GM18508 (cell line): ENCODE measurements around the gene KCND3.

Experiments used
- ATAC-seq: cut with Tn5 transposase; IDR thresholded peaks from one replicate; pipeline ENCODE4 v1.9.1; 2021; ENCODE audit warnings: moderate number of reproducible peaks; ENCODE audit not compliant: insufficient read depth, unreplicated experiment

Gene KCND3

DNA sequence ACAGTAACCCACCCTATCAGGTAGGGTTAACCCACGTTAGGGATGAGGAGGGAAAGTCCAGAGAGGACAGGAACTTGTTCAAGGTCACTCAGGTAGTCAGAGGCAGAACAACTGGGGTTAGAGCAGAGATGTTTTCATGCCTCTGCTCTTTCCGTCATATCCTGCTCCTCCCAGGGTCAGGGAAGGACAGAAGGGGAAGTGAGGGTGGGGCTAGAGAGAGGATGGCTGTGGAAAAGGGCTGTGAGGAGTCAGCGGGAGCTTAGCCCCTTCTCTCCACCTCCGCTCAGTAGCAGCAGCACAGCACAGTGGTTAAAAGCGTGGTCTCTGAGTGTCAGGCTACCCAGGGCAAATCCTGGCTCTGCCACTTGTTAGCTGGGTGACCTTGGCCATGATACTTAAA is 197.2 kb downstream of the KCND3 start:
- ATAC-seq = no peak

DNA sequence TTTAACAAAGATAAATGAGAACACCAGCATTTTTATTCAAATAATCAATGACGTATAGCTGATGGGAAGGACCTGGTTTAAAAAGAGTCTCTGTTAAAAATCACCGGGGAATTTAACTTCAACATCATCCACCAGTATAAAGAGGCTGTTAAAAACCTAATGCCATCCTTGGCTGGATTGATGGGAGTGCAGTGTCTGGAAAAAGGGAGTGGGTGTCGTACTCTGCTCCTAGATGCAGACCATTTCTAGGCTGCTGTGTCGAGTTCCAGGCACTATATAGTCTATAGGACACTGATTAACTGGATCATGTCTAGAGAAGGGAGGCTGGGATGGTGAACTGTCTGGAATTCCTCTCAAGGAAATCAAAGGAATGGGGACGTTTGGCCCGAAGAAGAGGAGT is 197.7 kb downstream of the KCND3 start:
- ATAC-seq = no peak

DNA sequence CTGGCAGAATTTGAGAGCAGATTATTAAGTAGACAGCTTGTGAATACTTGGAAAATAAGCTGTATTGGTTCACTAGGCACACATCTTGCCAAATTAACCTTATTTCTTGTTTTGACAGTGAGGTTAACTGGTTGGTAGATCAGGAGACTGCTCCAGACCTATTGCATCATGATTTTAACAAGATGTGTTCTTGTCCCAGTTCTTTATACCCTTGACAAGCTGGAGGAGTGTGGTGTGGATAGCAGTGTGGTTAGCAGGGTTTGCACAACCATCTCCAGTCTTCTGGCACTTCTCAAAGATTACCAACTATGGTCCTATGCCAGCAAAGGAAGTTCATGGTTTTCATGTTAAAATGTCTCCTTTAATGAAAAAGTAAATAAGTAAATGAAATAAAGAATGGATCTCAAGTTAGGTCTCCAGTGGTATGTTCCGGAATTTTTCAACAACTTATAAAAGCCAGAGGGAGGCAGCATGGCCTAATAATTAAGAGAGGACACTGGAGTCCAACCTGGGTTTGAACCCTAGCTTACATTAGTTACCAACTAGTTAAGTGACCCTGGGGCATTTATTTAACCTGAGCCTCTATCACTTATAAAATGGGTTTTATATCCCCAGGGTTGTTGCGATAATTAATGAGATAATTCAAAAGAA is 199.7 kb downstream of the KCND3 start:
- no peak for ATAC-seq

DNA sequence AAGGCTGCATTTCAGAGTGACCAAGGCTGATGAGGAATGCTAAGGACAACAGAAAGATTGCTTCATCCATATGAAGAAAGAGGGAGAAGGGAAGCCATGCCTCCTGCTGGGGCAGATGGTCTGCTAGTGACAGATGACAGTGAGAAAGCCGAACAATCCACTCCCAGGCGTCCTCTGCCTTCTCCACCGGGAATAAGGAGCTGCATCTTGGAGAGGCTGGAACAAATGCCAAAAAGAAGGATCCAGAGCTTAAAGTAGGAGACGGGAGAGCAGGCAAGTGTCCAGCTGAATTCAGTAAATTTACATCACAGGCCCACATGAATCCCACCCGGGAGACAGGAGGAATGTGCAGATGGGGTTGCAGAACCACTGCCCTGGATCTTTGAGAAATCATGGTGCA is 200.3 kb downstream of the KCND3 start:
- no peak for ATAC-seq

DNA sequence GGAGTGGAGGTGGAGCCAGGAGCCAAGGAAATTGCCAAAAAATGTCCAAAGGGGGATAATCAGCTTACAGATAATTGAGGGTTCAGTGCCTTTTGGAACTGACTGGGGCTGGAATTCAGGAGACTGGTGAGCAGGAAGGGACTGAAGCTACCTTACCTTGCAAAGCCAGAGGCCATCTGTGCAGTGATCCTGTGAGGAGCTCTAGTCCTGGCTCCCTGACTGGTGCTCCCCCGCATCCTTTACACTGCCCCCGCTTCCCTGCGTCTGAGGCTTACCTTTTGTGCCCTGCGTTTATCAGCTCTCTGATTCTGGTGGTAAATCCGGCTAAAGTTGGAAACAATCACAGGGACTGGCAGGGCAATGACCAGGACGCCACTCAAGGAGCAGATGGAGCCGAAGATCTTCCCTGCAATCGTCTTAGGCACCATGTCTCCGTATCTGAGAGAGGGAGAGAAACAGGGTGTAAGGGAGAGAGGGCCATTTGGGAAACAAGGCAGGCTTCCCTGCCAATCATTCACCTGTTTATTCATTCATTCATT is 202.7 kb downstream of the KCND3 start:
- no peak for ATAC-seq

DNA sequence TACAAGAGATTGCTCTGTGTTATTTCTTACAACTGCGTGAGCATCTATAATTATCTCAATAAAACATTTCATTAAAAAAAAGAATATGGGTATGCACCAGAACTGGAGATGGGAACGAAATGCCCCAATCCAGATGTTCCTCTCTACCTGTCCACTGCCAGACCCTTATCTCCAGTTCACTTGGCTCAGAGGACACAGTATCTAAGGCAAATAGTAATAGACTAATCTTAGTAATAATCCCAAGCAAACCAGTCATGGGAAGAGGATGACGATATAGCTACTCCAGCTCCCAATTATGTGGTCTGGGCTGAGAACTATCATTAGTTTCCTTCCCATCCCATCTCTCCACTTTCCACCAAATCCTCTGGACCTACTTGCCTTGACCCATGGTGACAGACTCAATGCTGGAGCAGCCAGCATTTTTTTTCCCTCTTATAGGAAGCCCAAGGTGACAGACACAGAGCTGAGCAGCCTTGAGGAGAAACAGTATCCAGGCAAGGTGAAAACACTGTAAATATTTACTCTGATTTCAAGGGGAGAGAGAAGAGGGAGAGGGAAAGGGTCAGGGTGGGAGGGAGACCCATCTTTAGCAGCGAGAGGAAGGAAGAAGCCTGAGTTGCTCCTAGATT is 205.1 kb downstream of the KCND3 start:
- ATAC-seq = no peak

DNA sequence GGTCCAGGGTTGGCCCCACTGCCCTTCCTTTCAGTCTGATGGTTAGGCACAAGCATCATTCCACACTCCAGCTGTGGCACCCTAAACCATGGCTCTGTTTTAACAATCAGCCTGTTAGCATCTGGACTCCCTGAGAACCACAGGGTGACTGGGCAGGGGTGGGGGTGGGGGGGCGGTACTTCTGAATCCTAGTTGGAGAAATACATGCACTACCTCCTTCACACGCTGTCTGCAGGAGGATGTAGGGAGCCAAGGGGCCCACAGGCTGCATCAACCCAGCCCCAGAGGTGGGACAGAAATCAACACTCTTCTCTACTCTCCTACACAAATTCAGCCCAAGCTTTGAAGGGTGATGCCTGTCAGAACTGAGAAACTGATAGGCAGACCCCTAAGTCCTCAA is 209.9 kb downstream of the KCND3 start:
- ATAC-seq = no peak

DNA sequence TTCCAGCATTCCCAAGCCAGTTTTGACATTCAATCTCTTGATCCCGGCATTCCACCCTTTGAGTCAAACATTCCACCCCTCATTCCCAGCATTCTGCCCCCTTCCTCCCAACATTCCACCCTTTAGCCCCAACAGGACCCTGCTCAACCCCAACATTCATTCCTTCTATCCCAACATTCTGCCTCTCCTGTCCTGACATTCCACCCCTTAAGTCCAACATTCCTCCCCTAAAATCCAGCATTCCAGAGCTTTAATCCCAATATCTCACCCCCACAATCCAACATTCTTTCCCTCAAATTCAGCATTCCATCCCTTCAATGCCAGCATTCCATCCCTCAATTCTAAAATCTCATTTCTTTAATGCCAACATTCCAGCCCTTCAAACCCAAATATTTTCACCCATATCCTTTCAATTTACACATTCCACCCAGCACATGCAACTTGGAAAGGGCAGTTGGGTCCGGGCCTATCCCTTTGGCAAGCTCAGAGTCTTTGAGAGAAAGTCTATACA is 210.9 kb downstream of the KCND3 start:
- no peak for ATAC-seq

DNA sequence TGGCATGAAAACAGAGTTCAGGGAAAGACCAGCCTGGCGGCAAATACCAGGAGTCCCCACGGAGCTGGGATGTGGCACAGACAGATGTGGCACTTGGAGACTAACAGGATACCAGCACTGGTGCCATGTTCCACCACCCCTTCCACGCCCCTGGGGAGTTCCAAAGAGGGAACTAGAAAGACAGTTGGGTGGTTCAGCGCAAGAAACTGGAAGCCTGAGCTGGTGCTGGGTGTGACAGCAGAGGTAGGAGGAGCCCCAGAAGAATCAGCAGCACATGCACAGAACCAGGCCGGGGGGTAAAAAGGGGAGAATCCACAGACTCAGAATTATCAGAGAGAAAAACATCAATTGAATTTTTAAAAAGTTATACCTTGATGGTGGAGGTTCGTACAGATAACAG is 211.4 kb downstream of the KCND3 start:
- ATAC-seq = no peak

DNA sequence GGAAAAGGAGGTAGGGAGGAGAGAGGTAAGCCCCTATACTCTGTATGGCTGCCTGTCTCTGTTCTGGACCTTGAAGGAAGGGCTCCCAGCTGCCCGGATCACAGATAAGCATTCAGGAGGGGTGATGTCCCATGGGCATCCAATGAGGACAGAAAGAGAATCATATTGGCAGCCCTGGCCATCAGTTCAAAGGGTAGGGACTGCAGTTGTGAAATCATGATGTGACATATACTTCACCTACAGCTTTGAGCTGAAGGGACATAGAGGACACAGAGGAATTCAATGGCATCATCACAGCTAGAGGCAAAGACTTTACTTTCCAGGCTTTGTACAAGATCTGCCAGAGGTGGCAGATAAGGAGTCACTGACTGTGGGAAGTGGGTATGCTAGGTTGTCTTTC is 212.2 kb downstream of the KCND3 start:
- ATAC-seq = no peak

DNA sequence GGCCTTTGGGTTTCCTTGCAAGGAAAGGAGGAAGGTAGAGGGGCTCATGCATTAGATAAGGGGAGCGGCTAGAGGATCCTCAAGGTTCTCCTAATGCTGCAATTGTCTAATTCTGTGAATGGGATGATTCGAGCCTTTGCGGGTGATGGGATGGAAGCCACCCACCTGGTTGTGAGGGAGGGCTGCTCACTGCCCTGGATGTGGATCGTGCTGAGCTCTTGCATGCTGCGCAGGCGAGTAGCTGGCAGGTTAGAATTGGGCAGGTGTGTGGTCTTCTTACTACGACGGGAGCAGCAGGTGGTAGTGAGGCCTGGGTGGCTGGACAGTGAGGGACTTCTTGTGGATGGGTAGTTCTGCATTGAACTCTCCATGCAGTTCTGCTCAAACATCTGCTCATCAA is 212.6 kb downstream of the KCND3 start:
- ATAC-seq = no peak

DNA sequence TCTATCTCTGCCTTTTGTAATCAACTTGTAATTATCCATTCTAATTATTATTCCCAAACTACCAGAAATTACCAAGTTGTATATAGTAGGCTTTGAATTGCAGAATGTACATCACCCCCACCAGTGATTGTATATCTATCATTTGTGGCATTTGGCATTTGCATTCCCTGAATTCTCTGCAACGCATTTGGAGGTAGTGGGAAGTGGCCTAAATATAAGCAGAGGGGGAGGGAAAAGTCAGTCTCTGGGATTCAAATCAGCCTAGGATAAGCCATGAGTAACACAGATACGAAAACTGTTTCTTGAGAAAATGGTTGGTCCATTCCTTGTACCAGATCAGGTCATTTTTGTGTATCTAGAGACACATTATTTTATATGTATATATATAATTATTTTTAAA is 213.1 kb downstream of the KCND3 start:
- ATAC-seq = no peak

DNA sequence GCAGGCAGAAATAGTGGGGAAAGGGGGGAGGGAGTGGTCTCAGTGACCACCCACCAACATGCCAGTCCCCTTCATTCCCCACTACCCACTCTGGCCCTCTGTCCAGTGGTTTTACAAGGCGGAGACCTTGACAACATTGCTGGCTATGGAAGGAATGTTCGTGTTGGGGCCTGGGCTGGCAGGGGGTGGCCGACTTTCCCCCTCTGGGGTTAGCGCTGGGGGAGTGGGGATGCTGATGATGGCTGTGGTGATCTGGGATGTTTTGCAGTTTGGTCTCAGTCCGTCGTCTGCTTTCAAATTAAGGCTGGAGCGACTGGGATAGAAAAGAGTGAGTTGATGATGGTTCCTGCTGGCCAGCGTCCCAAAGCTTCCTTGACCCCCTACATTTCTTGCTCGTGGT is 213.5 kb downstream of the KCND3 start:
- no peak for ATAC-seq

DNA sequence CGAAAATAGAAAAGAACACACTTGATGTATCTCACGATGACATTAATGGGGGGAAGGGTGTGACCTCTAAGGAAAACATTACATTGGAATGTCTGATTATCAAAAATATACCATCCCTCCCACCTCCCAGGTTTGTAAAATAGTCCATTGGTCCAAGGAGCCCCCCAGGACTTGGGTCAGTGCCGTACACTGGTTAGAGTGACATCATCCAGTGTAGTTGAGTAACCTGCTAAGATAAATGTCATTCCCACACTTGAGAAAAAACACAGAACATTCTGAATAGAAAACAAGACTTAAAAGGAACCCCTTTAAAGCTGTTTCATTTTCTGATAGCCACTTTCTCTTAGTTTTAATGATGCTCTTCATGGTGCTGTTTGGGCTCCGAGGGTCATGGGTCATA is 218.6 kb downstream of the KCND3 start:
- ATAC-seq = no peak

DNA sequence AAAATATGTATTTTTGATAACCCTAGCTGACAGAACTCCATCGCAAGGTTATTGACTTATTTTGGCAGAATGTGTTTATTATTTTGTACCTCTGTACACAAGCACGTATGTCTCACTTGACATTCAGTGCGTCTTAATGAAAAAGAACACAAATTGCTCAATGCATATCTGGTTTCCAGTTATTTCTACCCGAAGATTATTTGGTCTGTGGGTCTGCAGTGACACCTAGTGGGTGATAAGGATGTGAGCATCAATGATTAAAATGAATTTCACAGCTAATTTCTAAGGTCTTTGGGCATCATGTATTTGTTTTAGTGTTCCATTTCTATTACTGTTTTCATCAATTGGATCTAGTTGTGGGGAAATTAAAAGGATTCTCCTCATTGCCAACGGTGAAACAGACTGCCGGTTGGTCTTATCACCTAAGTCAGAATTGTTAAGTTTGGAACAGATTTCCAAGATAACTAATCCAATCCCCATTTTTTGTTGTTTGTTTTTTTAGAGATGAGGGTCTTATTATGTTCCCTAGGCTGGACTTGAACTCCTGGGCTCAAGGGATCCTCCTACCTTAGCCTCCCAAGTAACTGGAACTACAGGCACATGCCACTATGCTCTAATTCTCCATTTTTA is 219.8 kb downstream of the KCND3 start:
- ATAC-seq = no peak

DNA sequence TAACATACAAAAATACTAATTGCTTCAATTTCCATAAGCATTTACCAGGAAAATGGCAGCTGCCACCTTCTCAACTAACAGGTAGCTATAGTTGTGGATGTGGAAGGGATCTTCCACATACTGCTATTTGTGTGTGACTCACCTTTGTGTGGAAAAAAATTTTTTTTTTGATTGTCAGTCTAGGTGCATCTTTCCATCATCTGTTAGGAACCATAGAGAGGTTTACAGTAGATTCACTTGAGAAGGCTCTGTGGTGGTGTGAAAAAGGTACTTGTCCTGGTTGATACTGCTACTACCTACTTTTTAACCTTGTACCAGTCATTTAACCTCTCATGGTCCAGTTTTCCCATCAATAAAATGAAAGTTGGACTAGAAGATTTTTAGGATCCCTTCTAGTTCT is 220.8 kb downstream of the KCND3 start:
- no peak for ATAC-seq

DNA sequence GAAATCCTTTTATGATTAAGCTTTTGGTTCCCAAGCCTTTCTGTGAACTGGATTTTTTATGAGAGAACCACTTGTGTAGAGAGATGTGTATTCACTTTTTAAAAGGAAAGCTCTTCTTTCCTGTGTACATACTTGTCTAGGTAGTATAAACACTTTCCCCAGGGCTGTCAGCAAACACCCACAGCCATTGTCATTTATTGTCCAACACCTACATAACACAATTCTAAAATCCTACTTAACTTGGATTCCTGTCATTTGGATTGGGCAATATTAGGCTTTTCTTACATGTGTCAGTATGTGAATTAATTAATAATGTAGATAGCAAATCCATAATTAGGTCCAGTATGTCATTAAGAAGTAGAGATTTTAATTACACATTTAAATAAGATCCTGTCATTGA is 221.4 kb downstream of the KCND3 start:
- ATAC-seq = no peak

DNA sequence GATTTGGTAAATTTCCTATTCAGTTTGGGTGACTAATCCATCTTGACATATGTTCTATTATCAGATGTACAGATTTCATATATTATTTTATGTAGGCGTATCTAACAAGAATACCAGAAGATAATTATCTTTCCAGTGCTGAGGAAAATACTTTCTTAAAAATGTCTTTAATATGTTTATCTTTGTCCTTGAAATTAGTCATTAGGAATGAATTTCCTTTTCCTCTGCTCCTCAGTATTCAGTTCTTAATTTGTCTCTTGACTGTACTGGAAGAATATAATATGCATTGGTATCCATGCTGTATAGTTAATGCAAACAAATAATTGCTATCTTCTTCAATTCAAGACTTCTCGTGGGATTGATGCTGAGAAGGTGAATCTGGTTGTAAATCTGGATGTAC is 227.1 kb downstream of the KCND3 start:
- ATAC-seq = no peak

DNA sequence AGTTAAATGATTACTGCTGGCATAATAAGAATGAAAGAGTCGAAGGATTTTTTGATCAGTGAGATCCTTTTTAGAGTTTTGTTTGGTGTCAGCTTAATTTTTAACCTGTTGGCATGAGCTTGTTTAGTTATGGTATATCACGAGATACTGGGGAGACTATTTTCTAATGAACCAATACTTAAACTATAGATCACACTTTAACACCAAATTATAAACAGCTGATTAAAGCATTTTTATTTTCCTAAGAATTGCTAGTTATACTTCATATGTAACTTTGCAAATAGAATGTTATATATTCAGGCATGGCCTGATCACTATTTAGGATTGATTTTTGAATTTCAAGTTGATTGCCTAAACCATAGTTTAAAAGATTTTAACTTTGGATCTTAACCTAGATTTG is 227.8 kb downstream of the KCND3 start:
- ATAC-seq = no peak

DNA sequence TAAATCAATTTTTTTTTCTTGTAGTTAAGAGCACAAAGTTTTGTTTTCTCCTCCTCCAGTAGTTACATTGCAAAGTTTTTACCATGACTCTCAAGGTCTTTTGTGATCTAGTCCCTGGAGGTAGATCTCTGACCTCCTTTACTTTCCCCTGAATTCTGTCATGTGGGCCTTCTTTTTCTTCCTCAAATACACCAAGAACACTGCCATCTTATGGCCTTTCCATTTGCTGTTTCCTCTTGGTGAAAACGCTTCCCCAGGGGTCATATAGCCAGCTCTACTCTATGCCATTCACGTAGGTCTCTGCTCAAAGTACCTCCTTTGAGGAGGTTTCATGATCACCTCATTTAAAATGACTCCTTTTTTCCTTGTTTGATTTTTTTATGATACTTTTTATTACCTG is 231.1 kb downstream of the KCND3 start:
- no peak for ATAC-seq

DNA sequence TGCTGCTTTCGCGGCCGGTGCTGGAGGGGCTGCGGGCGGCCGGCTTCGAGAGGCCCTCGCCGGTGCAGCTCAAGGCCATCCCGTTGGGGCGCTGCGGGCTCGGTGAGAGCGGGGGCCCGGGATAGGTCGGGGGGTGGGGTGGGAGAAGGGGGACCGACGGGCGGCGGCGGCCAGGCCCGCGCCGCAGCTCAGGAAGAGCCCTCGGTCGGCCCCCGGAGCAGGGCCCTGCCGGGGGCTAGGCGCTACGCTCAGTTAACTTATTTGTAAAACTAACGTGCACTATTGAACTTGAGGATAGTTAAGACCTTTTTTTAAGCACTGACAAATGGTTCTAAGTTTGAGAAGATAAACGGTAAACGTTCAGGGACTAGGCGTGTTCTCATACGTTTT is 233.3 kb downstream of the KCND3 start:
- no peak for ATAC-seq
